Neural progenitor cell (in vitro differentiated cells): ENCODE data around the gene C1orf56.

Source experiments
- EZH2 ChIP-seq: fragments of 200-600 bp; sonication (generic); IDR thresholded peaks from 2 replicates; pipeline ENCODE4 v1.6.1; 2017; ENCODE audit warnings: antibody characterized with exemption, mild to moderate bottlenecking, moderate library complexity
- TF ChIP-seq, protein P1 (sequence below): fragments of 200-600 bp; sonication (generic); IDR thresholded peaks from 2 replicates; pipeline ENCODE4 v1.5.1; 2017; ENCODE audit warnings: antibody characterized with exemption, mild to moderate bottlenecking

DNA sequence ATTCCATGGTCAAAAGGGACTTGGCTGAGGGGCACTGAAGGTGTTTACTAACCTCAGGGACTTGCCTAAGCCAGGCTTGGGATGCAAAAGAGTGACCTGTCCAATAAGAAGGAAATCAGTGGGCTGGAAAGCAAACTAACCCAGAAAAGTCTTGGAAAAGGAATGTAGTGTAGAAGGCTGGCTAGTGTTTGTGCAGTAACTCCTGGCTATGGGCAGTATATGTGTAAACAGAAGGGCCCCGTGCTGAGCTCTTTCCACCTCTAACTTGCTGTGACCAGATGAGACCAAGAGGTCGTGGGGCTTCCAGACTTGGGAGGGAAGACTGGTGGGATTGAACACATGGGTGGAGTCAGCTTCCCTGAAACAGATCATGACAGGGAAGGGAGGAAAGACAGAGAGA is 44.9 kb upstream of the C1orf56 start:
- TF ChIP-seq, protein P1, sequence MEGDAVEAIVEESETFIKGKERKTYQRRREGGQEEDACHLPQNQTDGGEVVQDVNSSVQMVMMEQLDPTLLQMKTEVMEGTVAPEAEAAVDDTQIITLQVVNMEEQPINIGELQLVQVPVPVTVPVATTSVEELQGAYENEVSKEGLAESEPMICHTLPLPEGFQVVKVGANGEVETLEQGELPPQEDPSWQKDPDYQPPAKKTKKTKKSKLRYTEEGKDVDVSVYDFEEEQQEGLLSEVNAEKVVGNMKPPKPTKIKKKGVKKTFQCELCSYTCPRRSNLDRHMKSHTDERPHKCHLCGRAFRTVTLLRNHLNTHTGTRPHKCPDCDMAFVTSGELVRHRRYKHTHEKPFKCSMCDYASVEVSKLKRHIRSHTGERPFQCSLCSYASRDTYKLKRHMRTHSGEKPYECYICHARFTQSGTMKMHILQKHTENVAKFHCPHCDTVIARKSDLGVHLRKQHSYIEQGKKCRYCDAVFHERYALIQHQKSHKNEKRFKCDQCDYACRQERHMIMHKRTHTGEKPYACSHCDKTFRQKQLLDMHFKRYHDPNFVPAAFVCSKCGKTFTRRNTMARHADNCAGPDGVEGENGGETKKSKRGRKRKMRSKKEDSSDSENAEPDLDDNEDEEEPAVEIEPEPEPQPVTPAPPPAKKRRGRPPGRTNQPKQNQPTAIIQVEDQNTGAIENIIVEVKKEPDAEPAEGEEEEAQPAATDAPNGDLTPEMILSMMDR = no peak
- no peak for TF ChIP-seq EZH2
